ENCODE data around the gene CCDC157. TPM values are rescaled to one million over a fixed set of nuclear protein-coding genes. Genes with fewer than 3 reads are reported as not detected.

Gene CCDC157
- total and polyA plus RNA-seq, 9 of the 15 experiments (the other 6 are each of a cell fraction or from before 2014, with no cell fraction given), result 0.04 to 1.3 (median 0.68) TPM

DNA sequence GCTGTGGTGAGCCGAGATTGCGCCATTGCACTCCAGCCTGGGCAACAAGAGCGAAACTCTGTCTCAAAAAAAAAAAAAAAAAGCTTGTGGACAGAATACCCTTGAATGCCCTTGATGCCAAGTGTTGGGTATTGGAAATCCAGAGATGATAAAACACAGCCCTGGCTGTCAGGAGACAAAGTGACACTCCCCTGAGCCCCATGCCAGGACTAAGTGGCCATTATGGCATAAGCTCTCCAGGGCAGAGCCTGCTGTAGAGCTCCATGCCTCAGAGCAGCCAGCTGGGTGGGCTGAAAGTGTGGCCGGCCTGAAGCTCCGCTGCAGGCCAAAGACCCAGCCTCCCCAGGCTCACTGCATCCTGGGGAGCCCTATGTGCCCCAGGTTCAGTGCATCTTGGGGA is 25.5 kb downstream of the CCDC157 start:
- Histone ChIP-seq H3K36me3 (ENCODE audit: control insufficient read depth, insufficient read depth, low read length) (no peaks in the 10 kb centered on the region), H4K20me1 (replicated peaks; ENCODE audit: control insufficient read depth, insufficient read depth, low read length) (no peaks in the 10 kb centered on the region), H3K27ac (ENCODE audit: extremely low read depth, low read depth, low read length) (no peak overlapping the region), H3K4me2 (ENCODE audit: insufficient read depth, low read length) (no peak overlapping the region), H3K4me3 (no peak overlapping the region), H3K4me1 (replicated peaks in 1 of 2; ENCODE audit: control insufficient read depth in 2 of 2, insufficient read depth in 2 of 2, low read length in 2 of 2) (peaks cover 5 to 14% of the 10 kb centered on the region in 2 experiments; a peak in 4 of 5 replicates), H3K79me2 (ENCODE audit: control insufficient read depth, insufficient read depth, low read length) (no peaks in the 10 kb centered on the region), H3K9ac (ENCODE audit: insufficient read depth in 1 of 2, low read depth in 2 of 2, low read length in 2 of 2) (no peak overlapping the region), H3K9me3 (replicated peaks; ENCODE audit: control insufficient read depth, insufficient read depth, low read depth, low read length) (no peaks in the 10 kb centered on the region), H2AFZ (ENCODE audit: low read depth, low read length) (no peak overlapping the region), H3K27me3 (ENCODE audit: control insufficient read depth in 2 of 2, insufficient read depth in 2 of 2, low read length in 2 of 2) (no peaks in the 10 kb centered on the region), H3K9me1 (ENCODE audit: control insufficient read depth, insufficient read depth, low read length) (no peaks in the 10 kb centered on the region)
- intact Hi-C loops (cut with micrococcal nuclease) (no loop called here), in situ Hi-C loops (cut with MboI) (loop anchor here (25.0 kb wide), 1 partner anchor 270 kb away; no protein-coding TSS in a partner anchor)
- ChIA-PET CTCF (ENCODE audit: low intra/inter-chr PET ratio) (interaction anchor here (1.5 kb wide), 1 partner anchor 96 kb away, joined by 3 read pairs; no protein-coding TSS in a partner anchor), POLR2A (interaction anchor here (0.5 to 2.7 kb wide), 3 partner anchors 9 to 544 kb away, joined by 3 to 9 read pairs (median 3); partner anchors contain the start of gene ASCC2)
- FAIRE-seq (no peak), DNase-seq (ENCODE audit: extremely low read depth in 1 of 4, low spot score in 3 of 4) (no peak), ATAC-seq (no peak)
- no TSS peak for BruUV-seq (replicated peaks)
- WGBS (ENCODE audit: insufficient coverage, low coverage, missing lambda C conversion rate), result 50% methylated on average over 2 of the region's 5 CpGs
- TF ChIP-seq RB1 (IDR thresholded peaks at IDR 0.05; ENCODE audit: low read depth), result no peak
- no peak for TF ChIP-seq PCBP1 (IDR thresholded peaks at IDR 0.05; ENCODE audit: low read depth, low read length, poor library complexity, severe bottlenecking)
- TF ChIP-seq HLTF (IDR thresholded peaks at IDR 0.05), result no peak
- TF ChIP-seq, protein P1, sequence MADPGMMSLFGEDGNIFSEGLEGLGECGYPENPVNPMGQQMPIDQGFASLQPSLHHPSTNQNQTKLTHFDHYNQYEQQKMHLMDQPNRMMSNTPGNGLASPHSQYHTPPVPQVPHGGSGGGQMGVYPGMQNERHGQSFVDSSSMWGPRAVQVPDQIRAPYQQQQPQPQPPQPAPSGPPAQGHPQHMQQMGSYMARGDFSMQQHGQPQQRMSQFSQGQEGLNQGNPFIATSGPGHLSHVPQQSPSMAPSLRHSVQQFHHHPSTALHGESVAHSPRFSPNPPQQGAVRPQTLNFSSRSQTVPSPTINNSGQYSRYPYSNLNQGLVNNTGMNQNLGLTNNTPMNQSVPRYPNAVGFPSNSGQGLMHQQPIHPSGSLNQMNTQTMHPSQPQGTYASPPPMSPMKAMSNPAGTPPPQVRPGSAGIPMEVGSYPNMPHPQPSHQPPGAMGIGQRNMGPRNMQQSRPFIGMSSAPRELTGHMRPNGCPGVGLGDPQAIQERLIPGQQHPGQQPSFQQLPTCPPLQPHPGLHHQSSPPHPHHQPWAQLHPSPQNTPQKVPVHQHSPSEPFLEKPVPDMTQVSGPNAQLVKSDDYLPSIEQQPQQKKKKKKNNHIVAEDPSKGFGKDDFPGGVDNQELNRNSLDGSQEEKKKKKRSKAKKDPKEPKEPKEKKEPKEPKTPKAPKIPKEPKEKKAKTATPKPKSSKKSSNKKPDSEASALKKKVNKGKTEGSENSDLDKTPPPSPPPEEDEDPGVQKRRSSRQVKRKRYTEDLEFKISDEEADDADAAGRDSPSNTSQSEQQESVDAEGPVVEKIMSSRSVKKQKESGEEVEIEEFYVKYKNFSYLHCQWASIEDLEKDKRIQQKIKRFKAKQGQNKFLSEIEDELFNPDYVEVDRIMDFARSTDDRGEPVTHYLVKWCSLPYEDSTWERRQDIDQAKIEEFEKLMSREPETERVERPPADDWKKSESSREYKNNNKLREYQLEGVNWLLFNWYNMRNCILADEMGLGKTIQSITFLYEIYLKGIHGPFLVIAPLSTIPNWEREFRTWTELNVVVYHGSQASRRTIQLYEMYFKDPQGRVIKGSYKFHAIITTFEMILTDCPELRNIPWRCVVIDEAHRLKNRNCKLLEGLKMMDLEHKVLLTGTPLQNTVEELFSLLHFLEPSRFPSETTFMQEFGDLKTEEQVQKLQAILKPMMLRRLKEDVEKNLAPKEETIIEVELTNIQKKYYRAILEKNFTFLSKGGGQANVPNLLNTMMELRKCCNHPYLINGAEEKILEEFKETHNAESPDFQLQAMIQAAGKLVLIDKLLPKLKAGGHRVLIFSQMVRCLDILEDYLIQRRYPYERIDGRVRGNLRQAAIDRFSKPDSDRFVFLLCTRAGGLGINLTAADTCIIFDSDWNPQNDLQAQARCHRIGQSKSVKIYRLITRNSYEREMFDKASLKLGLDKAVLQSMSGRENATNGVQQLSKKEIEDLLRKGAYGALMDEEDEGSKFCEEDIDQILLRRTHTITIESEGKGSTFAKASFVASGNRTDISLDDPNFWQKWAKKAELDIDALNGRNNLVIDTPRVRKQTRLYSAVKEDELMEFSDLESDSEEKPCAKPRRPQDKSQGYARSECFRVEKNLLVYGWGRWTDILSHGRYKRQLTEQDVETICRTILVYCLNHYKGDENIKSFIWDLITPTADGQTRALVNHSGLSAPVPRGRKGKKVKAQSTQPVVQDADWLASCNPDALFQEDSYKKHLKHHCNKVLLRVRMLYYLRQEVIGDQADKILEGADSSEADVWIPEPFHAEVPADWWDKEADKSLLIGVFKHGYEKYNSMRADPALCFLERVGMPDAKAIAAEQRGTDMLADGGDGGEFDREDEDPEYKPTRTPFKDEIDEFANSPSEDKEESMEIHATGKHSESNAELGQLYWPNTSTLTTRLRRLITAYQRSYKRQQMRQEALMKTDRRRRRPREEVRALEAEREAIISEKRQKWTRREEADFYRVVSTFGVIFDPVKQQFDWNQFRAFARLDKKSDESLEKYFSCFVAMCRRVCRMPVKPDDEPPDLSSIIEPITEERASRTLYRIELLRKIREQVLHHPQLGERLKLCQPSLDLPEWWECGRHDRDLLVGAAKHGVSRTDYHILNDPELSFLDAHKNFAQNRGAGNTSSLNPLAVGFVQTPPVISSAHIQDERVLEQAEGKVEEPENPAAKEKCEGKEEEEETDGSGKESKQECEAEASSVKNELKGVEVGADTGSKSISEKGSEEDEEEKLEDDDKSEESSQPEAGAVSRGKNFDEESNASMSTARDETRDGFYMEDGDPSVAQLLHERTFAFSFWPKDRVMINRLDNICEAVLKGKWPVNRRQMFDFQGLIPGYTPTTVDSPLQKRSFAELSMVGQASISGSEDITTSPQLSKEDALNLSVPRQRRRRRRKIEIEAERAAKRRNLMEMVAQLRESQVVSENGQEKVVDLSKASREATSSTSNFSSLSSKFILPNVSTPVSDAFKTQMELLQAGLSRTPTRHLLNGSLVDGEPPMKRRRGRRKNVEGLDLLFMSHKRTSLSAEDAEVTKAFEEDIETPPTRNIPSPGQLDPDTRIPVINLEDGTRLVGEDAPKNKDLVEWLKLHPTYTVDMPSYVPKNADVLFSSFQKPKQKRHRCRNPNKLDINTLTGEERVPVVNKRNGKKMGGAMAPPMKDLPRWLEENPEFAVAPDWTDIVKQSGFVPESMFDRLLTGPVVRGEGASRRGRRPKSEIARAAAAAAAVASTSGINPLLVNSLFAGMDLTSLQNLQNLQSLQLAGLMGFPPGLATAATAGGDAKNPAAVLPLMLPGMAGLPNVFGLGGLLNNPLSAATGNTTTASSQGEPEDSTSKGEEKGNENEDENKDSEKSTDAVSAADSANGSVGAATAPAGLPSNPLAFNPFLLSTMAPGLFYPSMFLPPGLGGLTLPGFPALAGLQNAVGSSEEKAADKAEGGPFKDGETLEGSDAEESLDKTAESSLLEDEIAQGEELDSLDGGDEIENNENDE (IDR thresholded peaks at IDR 0.05; ENCODE audit: low read depth, low read length), result no peak
- no peak for TF ChIP-seq TFAM (CRISPR knock-in tag; conservative IDR thresholded peaks at IDR 0.05)
- no peak for TF ChIP-seq CREM (IDR thresholded peaks at IDR 0.05; ENCODE audit: low read depth)
- no peak for TF ChIP-seq TEAD2 (tag; IDR thresholded peaks at IDR 0.05)
- TF ChIP-seq, protein P2, sequence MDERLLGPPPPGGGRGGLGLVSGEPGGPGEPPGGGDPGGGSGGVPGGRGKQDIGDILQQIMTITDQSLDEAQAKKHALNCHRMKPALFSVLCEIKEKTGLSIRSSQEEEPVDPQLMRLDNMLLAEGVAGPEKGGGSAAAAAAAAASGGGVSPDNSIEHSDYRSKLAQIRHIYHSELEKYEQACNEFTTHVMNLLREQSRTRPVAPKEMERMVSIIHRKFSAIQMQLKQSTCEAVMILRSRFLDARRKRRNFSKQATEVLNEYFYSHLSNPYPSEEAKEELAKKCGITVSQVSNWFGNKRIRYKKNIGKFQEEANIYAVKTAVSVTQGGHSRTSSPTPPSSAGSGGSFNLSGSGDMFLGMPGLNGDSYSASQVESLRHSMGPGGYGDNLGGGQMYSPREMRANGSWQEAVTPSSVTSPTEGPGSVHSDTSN (CRISPR knock-in tag; IDR thresholded peaks at IDR 0.05; ENCODE audit: low read depth), result no peak
- TF ChIP-seq, protein P2 (tag; conservative IDR thresholded peaks at IDR 0.05; ENCODE audit: low read depth), result no peak
